CD4-positive, CD25-positive, alpha-beta regulatory T cell (primary cell): ENCODE measurements around the gene RNF38. TPM values are rescaled to one million over a fixed set of nuclear protein-coding genes. Genes with fewer than 3 reads are reported as not detected.

Source experiments
- ATAC-seq, 2 donors: fragments of 150-1000 bp; cut with Tn5 transposase; one replicate each; pipeline ENCODE4 v1.10.0; 2021; ENCODE audit warnings: low read depth in 2 of 2, moderate number of reproducible peaks in 2 of 2, moderate library complexity in 1 of 2
- DNase-seq, 3 donors: peaks; one replicate each; pipeline versions ENCODE4 v3.0.0 to v3.0.0-alpha.2; 2012 to 2022; ENCODE audit warnings: mixed read lengths in 1 of 3
- H3K27ac ChIP-seq: one replicate; pipeline ENCODE4 v1.7.0; 2013; ENCODE audit warnings: mild to moderate bottlenecking, low read length; ENCODE audit not compliant: insufficient read depth, poor library complexity, severe bottlenecking
- H3K27me3 ChIP-seq: one replicate; pipeline ENCODE4 v1.7.0; 2013; ENCODE audit warnings: low read length; ENCODE audit not compliant: control insufficient read depth, insufficient read depth
- H3K36me3 ChIP-seq: one replicate; pipeline ENCODE4 v1.7.0; 2013; ENCODE audit warnings: mild to moderate bottlenecking, low read length, moderate library complexity; ENCODE audit not compliant: control insufficient read depth, insufficient read depth
- H3K4me1 ChIP-seq: 2 replicates; pipeline ENCODE4 v1.7.0; 2013; ENCODE audit warnings: mild to moderate bottlenecking, low read length; ENCODE audit not compliant: insufficient read depth, control insufficient read depth, poor library complexity, severe bottlenecking
- H3K4me3 ChIP-seq: one replicate; pipeline ENCODE4 v1.7.0; 2013; ENCODE audit warnings: low read depth, mild to moderate bottlenecking, low read length, moderate library complexity
- H3K9me3 ChIP-seq, 2 experiments: 1 replicate in 1 of 2; 2 replicates in 1 of 2; pipeline ENCODE4 v1.7.0; 2013; ENCODE audit warnings: low read length in 2 of 2, mild to moderate bottlenecking in 1 of 2, moderate library complexity in 1 of 2; ENCODE audit not compliant: control insufficient read depth in 2 of 2
- H3K27ac Mint-ChIP-seq, 3 donors: one replicate each; pipeline ENCODE4 v1.8.0; 2020 to 2022; ENCODE audit warnings: mild to moderate bottlenecking in 3 of 3, mixed read lengths in 3 of 3, moderate library complexity in 2 of 3
- H3K27me3 Mint-ChIP-seq: one replicate; pipeline ENCODE4 v1.8.0; 2022; ENCODE audit warnings: mild to moderate bottlenecking, mixed read lengths
- H3K36me3 Mint-ChIP-seq: one replicate; pipeline ENCODE4 v1.8.0; 2020; ENCODE audit warnings: mixed read lengths
- H3K4me1 Mint-ChIP-seq, 4 donors: one replicate each; pipeline ENCODE4 v1.8.0; 2020 to 2022; ENCODE audit warnings: mixed read lengths in 4 of 4, mild to moderate bottlenecking in 1 of 4
- H3K4me3 Mint-ChIP-seq, 4 donors: one replicate each; pipeline ENCODE4 v1.8.0; 2020 to 2022; ENCODE audit warnings: mild to moderate bottlenecking in 4 of 4, mixed read lengths in 4 of 4, moderate library complexity in 3 of 4
- H3K9me3 Mint-ChIP-seq, 7 donors: one replicate each; pipeline ENCODE4 v1.8.0; 2020 to 2022; ENCODE audit warnings: mixed read lengths in 7 of 7, mild to moderate bottlenecking in 3 of 7, moderate library complexity in 2 of 7
- polyA plus RNA-seq, 4 donors: library from polyadenylated mRNA; unstranded; fragments of 300-500 nt; fragmentation: Illumina TruSeq; gene quantifications; one replicate each; pipeline ENCODE4 v1.2.3, GENCODE V29; 2021
- total RNA-seq: library from RNA; stranded (reverse); gene quantifications from one replicate; pipeline ENCODE4 v1.2.3, GENCODE V29; 2022

The RNF38 gene
- total and polyA plus RNA-seq, 5 donors from 2014 or later: 16.0 to 103 (median 20.8) TPM

DNA sequence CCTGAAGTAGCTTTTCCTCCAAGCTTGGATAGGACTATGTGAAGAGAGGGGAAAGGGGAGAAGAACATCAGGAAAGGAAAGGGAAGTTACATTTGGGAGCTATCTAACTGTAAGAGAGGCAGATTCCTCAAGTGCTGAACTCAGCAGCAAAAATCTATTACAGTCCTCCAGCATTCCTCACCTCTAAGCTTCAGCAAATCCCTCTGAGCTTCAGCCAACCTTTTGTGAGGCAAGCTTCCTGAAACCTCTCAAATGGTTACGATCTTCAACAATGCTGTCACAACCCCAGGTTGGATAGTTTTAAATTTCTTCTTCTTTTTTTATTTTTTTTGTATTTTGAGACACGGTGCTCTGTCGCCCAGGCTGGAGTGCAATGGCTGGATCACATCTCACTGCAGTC is 2.5 kb upstream of the RNF38 start:
- H3K9me3 ChIP-seq: no peaks in the 10 kb centered on the region
- H3K4me1 ChIP-seq: peaks cover 30% of the 10 kb centered on the region
- Mint-ChIP-seq H3K27ac (peak overlapping the region in 2 of 3 donors; percentile 79 to 97), H3K4me3 (peak overlapping the region in 2 of 4 donors; percentile 67 to 68), H3K27me3 (peaks cover 5% of the 10 kb centered on the region), H3K9me3 (no peaks in the 10 kb centered on the region), H3K4me1 (peaks cover 24 to 47% (median 34%) of the 10 kb centered on the region in 4 donors), H3K36me3 (no peaks in the 10 kb centered on the region)
- H3K4me3 ChIP-seq: no peak overlapping the region
- H3K36me3 ChIP-seq: no peaks in the 10 kb centered on the region
- DNase-seq: no peak
- no peak for ATAC-seq
- no peak overlapping the region for H3K27ac ChIP-seq
- no peaks in the 10 kb centered on the region for H3K27me3 ChIP-seq

DNA sequence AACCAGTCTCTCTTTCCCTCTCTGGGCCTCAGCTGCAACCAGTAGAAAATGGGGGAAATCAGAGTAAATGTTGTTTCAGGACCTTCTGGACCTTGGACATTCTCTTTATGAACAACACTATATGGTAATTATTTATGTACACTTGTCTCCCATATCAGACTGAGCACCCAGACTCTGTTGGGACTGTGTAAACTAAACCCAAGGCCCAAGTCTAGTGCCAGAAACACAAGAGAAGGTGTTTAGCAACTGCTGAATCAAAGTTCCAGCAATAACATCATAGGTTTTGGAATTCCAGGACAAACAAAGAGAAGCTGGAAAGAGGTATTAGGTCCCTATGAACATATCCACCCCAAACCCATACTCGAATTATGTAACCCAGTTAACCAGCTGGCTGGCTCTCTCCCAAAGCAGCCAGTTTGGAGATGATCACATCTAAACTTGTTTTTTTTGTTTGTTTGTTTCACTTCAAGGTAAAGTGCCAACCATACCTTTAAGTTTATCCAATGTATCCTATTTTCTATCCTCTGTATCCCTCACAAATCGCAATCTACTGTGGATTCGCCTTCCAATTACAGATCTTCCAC is 1.9 kb upstream of the RNF38 start:
- Mint-ChIP-seq H3K27ac (peak overlapping the region; percentile 96 to 98 (median 97)), H3K4me1 (peaks cover 19 to 45% (median 31%) of the 10 kb centered on the region in 4 donors), H3K36me3 (no peaks in the 10 kb centered on the region), H3K27me3 (peaks cover 5% of the 10 kb centered on the region), H3K9me3 (no peaks in the 10 kb centered on the region), H3K4me3 (peak overlapping the region; percentile 89 to 94 (median 93))
- Histone ChIP-seq H3K9me3 (no peaks in the 10 kb centered on the region), H3K27me3 (no peaks in the 10 kb centered on the region), H3K4me3 (no peak overlapping the region), H3K4me1 (peaks cover 35% of the 10 kb centered on the region), H3K27ac (peak overlapping the region; percentile 99), H3K36me3 (peaks cover under 1% of the 10 kb centered on the region)
- DNase-seq (no peak), ATAC-seq (no peak)

DNA sequence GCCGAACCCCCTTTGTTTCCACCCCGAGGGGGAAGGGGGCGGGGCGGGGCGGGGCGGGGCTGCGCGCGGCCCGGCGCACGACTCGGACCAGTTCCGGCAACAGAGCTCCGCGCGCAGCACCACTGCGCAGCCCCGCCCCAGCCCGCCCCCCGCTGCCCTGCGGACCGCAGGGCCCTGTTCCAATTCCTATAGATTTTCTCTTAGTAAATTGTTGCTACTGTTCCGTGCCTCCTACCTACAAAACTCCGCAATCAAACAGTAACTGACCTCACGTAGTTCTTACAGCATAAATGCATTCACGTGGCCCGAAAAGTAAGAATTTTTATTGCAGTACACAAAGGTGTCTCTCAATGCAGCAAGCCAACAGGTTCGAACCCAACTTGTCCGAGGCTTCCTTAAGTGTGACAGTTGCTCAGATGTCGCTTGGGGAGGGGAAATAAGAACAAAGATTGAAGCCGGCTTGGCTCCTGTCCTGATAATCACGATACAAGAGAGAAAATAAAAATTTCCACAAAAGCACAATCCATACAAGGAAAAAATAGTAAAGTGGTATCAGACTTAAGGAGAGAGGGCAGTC is 1.2 kb upstream of the RNF38 start:
- ATAC-seq: peak; percentile 73 to 77
- no peaks in the 10 kb centered on the region for H3K27me3 ChIP-seq
- Mint-ChIP-seq H3K27ac (peak overlapping the region; percentile 96 to 98 (median 97)), H3K9me3 (no peaks in the 10 kb centered on the region), H3K4me1 (peaks cover 25 to 48% (median 34%) of the 10 kb centered on the region in 4 donors), H3K27me3 (peaks cover 5% of the 10 kb centered on the region), H3K4me3 (peak overlapping the region; percentile 91 to 94 (median 93)), H3K36me3 (peaks cover 3% of the 10 kb centered on the region)
- DNase-seq: peak in 1 of 3 donors; percentile 85
- peak overlapping the region; percentile 76 for H3K4me3 ChIP-seq
- H3K9me3 ChIP-seq: no peaks in the 10 kb centered on the region
- H3K4me1 ChIP-seq: peaks cover 40% of the 10 kb centered on the region
- peak overlapping the region; percentile 99 for H3K27ac ChIP-seq
- H3K36me3 ChIP-seq: peaks cover 8% of the 10 kb centered on the region

DNA sequence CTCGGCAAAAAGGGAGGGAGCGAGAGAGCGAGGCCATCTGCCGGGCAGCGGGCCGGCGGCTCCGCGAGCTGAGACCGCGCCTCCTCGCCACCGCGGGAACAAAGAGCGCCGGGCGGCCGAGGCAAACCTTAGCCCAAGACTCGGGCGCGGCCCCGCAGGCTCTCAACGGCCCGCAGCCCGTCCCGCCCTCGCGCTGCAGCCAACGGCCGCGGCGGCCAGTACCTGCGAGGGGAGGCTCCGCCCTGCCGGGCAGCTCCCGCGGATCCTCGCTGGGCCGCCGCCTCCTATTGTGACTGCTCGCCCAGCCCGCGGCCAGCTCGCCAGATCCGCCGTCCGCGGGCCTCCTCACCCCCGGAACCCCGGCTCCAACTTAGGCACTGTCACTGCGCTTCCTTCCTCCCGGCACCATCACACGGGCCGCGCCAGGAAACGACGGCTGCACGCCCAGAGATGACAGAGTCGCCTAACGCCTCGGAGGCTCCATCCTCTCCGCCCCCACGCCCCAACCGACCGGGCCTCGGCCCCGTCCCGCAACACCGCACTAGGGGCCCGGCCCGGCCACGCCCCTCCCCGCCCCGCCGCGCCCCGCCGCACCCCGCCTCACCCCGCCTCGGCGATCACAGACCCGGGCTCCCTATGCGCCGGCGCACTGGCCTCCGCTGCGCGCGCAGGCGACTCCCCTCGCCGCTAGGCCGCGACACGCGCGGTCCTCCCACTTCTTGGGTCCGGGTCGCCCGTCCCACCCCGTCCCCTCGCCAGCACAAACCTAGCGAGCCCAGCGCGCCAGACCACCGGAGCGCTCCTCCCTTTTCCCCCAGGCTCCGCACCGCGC is 479 bp upstream of the RNF38 start:
- no peaks in the 10 kb centered on the region for H3K9me3 ChIP-seq
- Mint-ChIP-seq H3K27ac (peak overlapping the region; percentile 83 to 100 (median 97)), H3K4me1 (peaks cover 32 to 55% (median 41%) of the 10 kb centered on the region in 4 donors), H3K4me3 (peak overlapping the region; percentile 91 to 100 (median 94)), H3K9me3 (no peaks in the 10 kb centered on the region), H3K27me3 (peaks cover 5% of the 10 kb centered on the region), H3K36me3 (peaks cover 8% of the 10 kb centered on the region)
- H3K4me3 ChIP-seq: peak overlapping the region; percentile 97
- peak overlapping the region; percentile 99 for H3K27ac ChIP-seq
- H3K36me3 ChIP-seq: peaks cover 15% of the 10 kb centered on the region
- H3K27me3 ChIP-seq: no peaks in the 10 kb centered on the region
- ATAC-seq (peak; percentile 76 to 79), DNase-seq (peak; percentile 89 to 91 (median 90))
- H3K4me1 ChIP-seq: peaks cover 42% of the 10 kb centered on the region

DNA sequence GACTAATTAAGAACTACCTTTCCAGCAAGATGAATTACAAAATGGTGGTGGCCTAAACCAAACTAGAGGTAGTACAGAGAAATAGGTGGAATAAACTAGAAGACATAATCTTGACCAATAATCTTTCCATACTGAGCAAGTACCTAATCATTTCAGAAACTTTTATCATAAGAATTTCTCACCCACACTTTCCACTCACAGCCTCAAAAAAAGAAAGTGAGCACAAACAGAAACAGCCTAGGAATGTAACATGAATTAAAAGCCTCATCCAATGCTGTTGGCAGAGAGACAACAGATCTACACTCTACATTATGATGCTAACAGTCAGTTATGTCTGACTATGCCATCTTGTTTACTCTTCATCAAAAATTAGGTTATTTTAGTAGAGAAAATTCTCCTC is 1.3 kb downstream of the RNF38 start:
- Histone ChIP-seq H3K4me1 (peaks cover 52% of the 10 kb centered on the region), H3K36me3 (peaks cover 17% of the 10 kb centered on the region), H3K27ac (peak overlapping the region; percentile 99), H3K27me3 (no peaks in the 10 kb centered on the region), H3K9me3 (no peaks in the 10 kb centered on the region), H3K4me3 (peak overlapping the region; percentile 54)
- DNase-seq: no peak
- Mint-ChIP-seq H3K27me3 (peaks cover 5% of the 10 kb centered on the region), H3K4me3 (peak overlapping the region; percentile 61 to 84 (median 72)), H3K9me3 (no peaks in the 10 kb centered on the region), H3K4me1 (peaks cover 35 to 70% (median 51%) of the 10 kb centered on the region in 4 donors), H3K36me3 (peaks cover 9% of the 10 kb centered on the region), H3K27ac (peak overlapping the region; percentile 17 to 97 (median 17))
- ATAC-seq: no peak

DNA sequence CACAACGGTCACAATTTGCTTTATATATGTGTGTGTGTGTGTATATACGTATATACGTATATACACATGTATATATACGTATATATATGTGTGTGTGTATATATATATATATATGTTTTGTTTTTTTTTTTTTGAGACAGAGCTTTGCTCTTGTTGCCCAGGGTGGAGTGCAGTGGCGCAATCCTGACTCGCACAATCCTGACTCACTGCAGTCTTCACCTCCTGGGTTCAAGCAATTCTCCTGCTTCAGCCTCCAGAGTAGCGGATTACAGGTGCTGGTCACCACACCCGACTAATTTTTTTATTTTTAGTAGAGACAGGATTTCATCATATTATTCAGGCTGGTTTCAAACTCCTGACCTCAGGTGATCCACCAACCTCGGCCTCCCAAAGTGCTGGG is 3.1 kb downstream of the RNF38 start:
- Mint-ChIP-seq H3K9me3 (no peaks in the 10 kb centered on the region), H3K27ac (no peak overlapping the region), H3K4me1 (peaks cover 50 to 79% (median 64%) of the 10 kb centered on the region in 4 donors), H3K27me3 (peaks cover 5% of the 10 kb centered on the region), H3K4me3 (peak overlapping the region in 1 of 4 donors; percentile 23), H3K36me3 (peaks cover 14% of the 10 kb centered on the region)
- no peak for DNase-seq
- Histone ChIP-seq H3K4me1 (peaks cover 56% of the 10 kb centered on the region), H3K36me3 (peaks cover 17% of the 10 kb centered on the region), H3K4me3 (no peak overlapping the region), H3K9me3 (no peaks in the 10 kb centered on the region), H3K27ac (no peak overlapping the region), H3K27me3 (no peaks in the 10 kb centered on the region)
- ATAC-seq: no peak

DNA sequence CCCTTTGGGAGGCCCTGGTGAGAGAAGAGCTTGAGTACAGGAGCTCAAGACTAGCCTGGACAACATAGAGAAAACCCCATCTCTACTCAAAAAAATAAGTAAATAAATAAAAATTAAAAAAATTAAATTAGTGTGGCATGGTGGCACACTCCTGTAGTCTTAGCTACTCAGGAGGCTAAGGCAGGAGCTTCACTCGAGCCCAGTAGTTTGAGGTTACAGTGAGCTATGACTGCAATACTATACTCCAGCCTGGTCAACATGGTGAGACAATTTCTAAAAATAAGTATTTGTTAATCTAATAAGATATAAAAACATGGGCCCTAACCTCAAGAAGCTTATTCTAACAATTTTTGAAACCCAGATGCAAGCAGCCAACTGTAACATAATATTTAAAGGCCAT is 7.6 kb downstream of the RNF38 start:
- no peaks in the 10 kb centered on the region for H3K27me3 Mint-ChIP-seq
- H3K36me3 Mint-ChIP-seq: peaks cover 32% of the 10 kb centered on the region
- Histone ChIP-seq H3K27me3 (no peaks in the 10 kb centered on the region), H3K4me1 (peaks cover 48% of the 10 kb centered on the region), H3K27ac (no peak overlapping the region), H3K9me3 (no peaks in the 10 kb centered on the region), H3K4me3 (no peak overlapping the region), H3K36me3 (peaks cover 40% of the 10 kb centered on the region)
- peak overlapping the region in 1 of 4 donors; percentile 27 for H3K4me3 Mint-ChIP-seq
- no peak for ATAC-seq
- peak overlapping the region in 1 of 3 donors; percentile 18 for H3K27ac Mint-ChIP-seq
- peaks cover 61 to 86% (median 69%) of the 10 kb centered on the region in 4 donors for H3K4me1 Mint-ChIP-seq
- DNase-seq: no peak
- H3K9me3 Mint-ChIP-seq: no peaks in the 10 kb centered on the region
